IMR-90 (cell line): Measurements from ENCODE around the gene ANKRD45. TPM values are rescaled to one million over a fixed set of nuclear protein-coding genes. Genes with fewer than 3 reads are reported as not detected.
"Not testable (repeated sequence)": the region's sequence is repeated elsewhere in the genome, so short reads cannot be mapped to it uniquely, and the experiment has no call there.

Experiments used
- ATAC-seq: fragments of 200-7000 bp; cut with Tn5 transposase; 2 replicates; pipeline ENCODE4 v1.9.1; 2020; ENCODE audit warnings: low read depth, mild to moderate bottlenecking, moderate library complexity
- BruUV-seq: library from RNA; stranded (reverse); fragments of 400-500 nt; replicated peaks from 2 replicates; lab custom pipeline; 2021; lab: Mats Ljungman, UMichigan
- CTCF ChIA-PET: fragments of 300-600 bp; formaldehyde crosslinking; extraction: SDS; loops from one replicate; lab custom pipeline; 2021; ENCODE audit warnings: antibody characterized with exemption; lab: Yijun Ruan, JAX
- POLR2A ChIA-PET: fragments of 300-600 bp; sonication (Branson Sonifier 250); formaldehyde crosslinking; loops from one replicate; lab custom pipeline; 2022; ENCODE audit warnings: antibody characterized with exemption; ENCODE audit not compliant: unreplicated experiment; lab: Charles Lee
- DNase-seq: peaks from one replicate; pipeline ENCODE4 v3.0.0; 2013
- H2AFZ ChIP-seq: replicated peaks from 2 replicates; pipeline ENCODE3; 2013; ENCODE audit warnings: low read length, mild to moderate bottlenecking; ENCODE audit not compliant: poor library complexity
- H2AK5ac ChIP-seq: 2 replicates; pipeline ENCODE4 v1.6.1; 2013; ENCODE audit warnings: low read depth, low read length, inconsistent platforms
- H2AK9ac ChIP-seq: replicated peaks from 2 replicates; pipeline ENCODE3; 2013; ENCODE audit warnings: mild to moderate bottlenecking, low read depth, low read length, moderate library complexity; ENCODE audit not compliant: poor library complexity
- H2BK120ac ChIP-seq: 2 replicates; pipeline ENCODE4 v1.6.1; 2013; ENCODE audit warnings: low read depth, low read length, inconsistent platforms
- H2BK15ac ChIP-seq: 3 replicates; pipeline ENCODE4 v1.6.1; 2013; ENCODE audit warnings: low read depth, low read length, inconsistent platforms
- H2BK20ac ChIP-seq: 2 replicates; pipeline ENCODE4 v1.6.1; 2013; ENCODE audit warnings: low read depth, mild to moderate bottlenecking, inconsistent platforms, low read length, moderate library complexity
- H2BK5ac ChIP-seq: 2 replicates; pipeline ENCODE4 v1.6.1; 2013; ENCODE audit warnings: mild to moderate bottlenecking, low read depth, low read length, inconsistent platforms; ENCODE audit not compliant: poor library complexity, severe bottlenecking
- H3K14ac ChIP-seq: replicated peaks from 2 replicates; pipeline ENCODE4 v1.6.1; 2013; ENCODE audit warnings: low read depth, low read length, inconsistent platforms
- H3K18ac ChIP-seq: 2 replicates; pipeline ENCODE4 v1.6.1; 2013; ENCODE audit warnings: low read depth, low read length, control low read depth
- H3K23ac ChIP-seq: 2 replicates; pipeline ENCODE4 v1.6.1; 2013; ENCODE audit warnings: low read depth, low read length, inconsistent platforms
- H3K27ac ChIP-seq: 2 replicates; pipeline ENCODE4 v1.5.1; 2013; ENCODE audit warnings: mild to moderate bottlenecking, control low read depth, low read length; ENCODE audit not compliant: insufficient read depth
- H3K27me3 ChIP-seq: 2 replicates; pipeline ENCODE4 v1.6.1; 2013; ENCODE audit warnings: low read length; ENCODE audit not compliant: control insufficient read depth, insufficient read depth
- H3K36me3 ChIP-seq: 2 replicates; pipeline ENCODE4 v1.6.1; 2013; ENCODE audit warnings: low read length, mixed read lengths; ENCODE audit not compliant: control insufficient read depth, insufficient read depth
- H3K4ac ChIP-seq: 2 replicates; pipeline ENCODE4 v1.6.1; 2013; ENCODE audit warnings: low read depth, low read length, inconsistent platforms
- H3K4me1 ChIP-seq: 2 replicates; pipeline ENCODE4 v1.6.1; 2013; ENCODE audit warnings: low read length, mixed read lengths; ENCODE audit not compliant: control insufficient read depth, insufficient read depth
- H3K4me2 ChIP-seq: 2 replicates; pipeline ENCODE4 v1.6.1; 2013; ENCODE audit warnings: low read depth, mild to moderate bottlenecking, control low read depth, low read length, moderate library complexity
- H3K4me3 ChIP-seq: 2 replicates; pipeline ENCODE4 v1.5.1; 2013; ENCODE audit warnings: low read depth, mild to moderate bottlenecking, control low read depth, low read length, moderate library complexity; ENCODE audit not compliant: insufficient read depth
- H3K56ac ChIP-seq: 2 replicates; pipeline ENCODE4 v1.6.1; 2013; ENCODE audit warnings: low read length, inconsistent platforms; ENCODE audit not compliant: insufficient read depth; ENCODE audit errors: extremely low read depth
- H3K79me1 ChIP-seq, 2 experiments: 2 replicates each; pipeline ENCODE4 v1.6.1; 2013; ENCODE audit warnings: low read length in 2 of 2, inconsistent platforms in 1 of 2, low read depth in 1 of 2
- H3K9ac ChIP-seq: 2 replicates; pipeline ENCODE4 v1.6.1; 2013; ENCODE audit warnings: low read depth, low read length, control low read depth
- H3K9me1 ChIP-seq: 2 replicates; pipeline ENCODE4 v1.6.1; 2013; ENCODE audit warnings: low read length, inconsistent platforms; ENCODE audit not compliant: insufficient read depth
- H3K9me3 ChIP-seq: 2 replicates; pipeline ENCODE4 v1.6.1; 2013; ENCODE audit warnings: low read length; ENCODE audit not compliant: control insufficient read depth, insufficient read depth
- H4K20me1 ChIP-seq: 2 replicates; pipeline ENCODE4 v1.6.1; 2013; ENCODE audit warnings: low read length, inconsistent platforms; ENCODE audit not compliant: insufficient read depth
- H4K5ac ChIP-seq: 2 replicates; pipeline ENCODE4 v1.6.1; 2013; ENCODE audit warnings: mild to moderate bottlenecking, low read depth, low read length, control low read depth
- H4K8ac ChIP-seq, 2 experiments: 2 replicates each; pipeline ENCODE4 v1.6.1; 2013; ENCODE audit warnings: low read depth in 2 of 2, low read length in 2 of 2, control low read depth in 1 of 2, inconsistent platforms in 1 of 2
- H4K91ac ChIP-seq: 2 replicates; pipeline ENCODE4 v1.6.1; 2013; ENCODE audit warnings: low read depth, low read length, inconsistent platforms; ENCODE audit not compliant: insufficient read depth
- WGBS, 2 experiments: methylation state at CpG; one replicate each; pipeline versions ENCODE4 v1.1.5 to v1.1.7; 2013; ENCODE audit warnings: missing lambda C conversion rate in 2 of 2; ENCODE audit not compliant: insufficient read length in 1 of 2; ENCODE audit errors: extremely low coverage in 2 of 2; 5-methylcytosine and 5-hydroxymethylcytosine counted together
- dilution Hi-C: fragments of 300-500 bp; cut with HindIII; formaldehyde crosslinking; loops from one replicate; pipeline ENCODE4 v1.14.3; 2018; ENCODE audit warnings: low sequenced_read_pairs; ENCODE audit not compliant: unreplicated experiment
- in situ Hi-C: fragments of 300-500 bp; cut with MboI; formaldehyde crosslinking; loops from 3 replicates; pipeline ENCODE4 v1.14.3; 2019; ENCODE audit warnings: low sequenced_read_pairs, inconsistent platforms, mixed read lengths
- intact Hi-C: fragments of 100-400 bp; cut with micrococcal nuclease; formaldehyde crosslinking; loops from 2 replicates; pipeline ENCODE4 v1.10.0; 2022
- polyA plus RNA-seq, 3 experiments: library from polyadenylated mRNA; depleted of rRNA; stranded (reverse); fragments of >200 nt; gene quantifications; 2 replicates each; pipeline ENCODE4 v1.2.3, GENCODE V29; 2012; ENCODE audit warnings: low replicate concordance in 1 of 3
- total RNA-seq: library from RNA; depleted of rRNA; stranded (reverse); fragments of >200 nt; gene quantifications from 2 replicates; pipeline ENCODE4 v1.2.3, GENCODE V29; 2012

ANKRD45 gene
- total and polyA plus RNA-seq, 2 of the 4 experiments (the other 2 are of a cell fraction): under 0.01 TPM; not detected in 1

GRCh38 chr1:173637236-173638042 lies 32.2 kb downstream of the ANKRD45 start:
- ATAC-seq, H2AK5ac ChIP-seq, H3K36me3 ChIP-seq, H2AK9ac ChIP-seq, H3K56ac ChIP-seq, H4K8ac ChIP-seq, H3K4me3 ChIP-seq, H2BK20ac ChIP-seq, H3K23ac ChIP-seq, H2BK5ac ChIP-seq, H3K4ac ChIP-seq, in situ Hi-C loops, H2BK15ac ChIP-seq, H3K4me2 ChIP-seq, H2BK120ac ChIP-seq, dilution Hi-C loops, H4K20me1 ChIP-seq, H3K9me3 ChIP-seq, H4K5ac ChIP-seq, H3K27ac ChIP-seq, POLR2A ChIA-PET, H3K27me3 ChIP-seq, CTCF ChIA-PET, H3K14ac ChIP-seq, BruUV-seq, H4K91ac ChIP-seq, H3K9ac ChIP-seq, H3K79me1 ChIP-seq, H3K4me1 ChIP-seq, H3K18ac ChIP-seq, DNase-seq, H2AFZ ChIP-seq, H3K9me1 ChIP-seq, intact Hi-C loops: not testable (repeated sequence)
- WGBS, 2 experiments: 85% methylated on average over 4 of the region's 6 CpGs; no CpG with 5 or more reads in 1 of the 2 experiments
